ENCODE data around the gene FOXR1. TPM values are rescaled to one million over a fixed set of nuclear protein-coding genes. Genes with fewer than 3 reads are reported as not detected.

FOXR1 gene
- total and polyA plus RNA-seq, 2 donors (not counting 1 experiment from before 2014, with no cell fraction given), result not detected

DNA sequence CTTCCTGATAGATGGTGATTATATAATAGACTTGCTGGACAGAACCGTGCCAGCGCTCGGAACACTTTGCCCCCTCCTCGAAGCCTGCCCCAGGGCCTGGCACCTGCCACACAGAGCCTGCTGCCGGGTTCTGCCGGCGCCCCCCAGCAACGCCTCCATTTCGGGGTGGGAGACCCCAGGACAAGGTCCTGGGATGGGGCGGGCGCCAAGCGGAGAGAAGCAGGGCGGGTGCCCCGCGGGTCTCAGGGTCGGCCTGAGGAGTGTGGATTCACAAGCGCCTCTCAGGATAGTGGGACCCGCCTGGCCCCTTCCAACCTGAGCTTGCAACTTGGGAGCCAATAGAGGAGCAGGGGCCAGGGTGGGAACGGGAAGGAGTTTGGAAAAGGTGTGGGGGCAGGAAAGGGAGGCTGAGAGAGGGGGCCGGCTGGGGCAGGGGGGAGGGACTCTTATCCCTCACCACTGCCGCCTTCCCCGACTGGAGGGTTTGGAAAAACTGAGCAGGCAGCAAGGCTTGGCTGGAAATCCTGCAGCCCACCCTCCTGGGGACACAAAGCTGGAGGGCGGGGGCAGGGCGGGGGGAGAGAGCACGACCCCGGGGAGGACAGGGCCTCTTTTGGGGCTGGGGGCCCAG lies 42.6 kb upstream of the FOXR1 start:
- peak overlapping the region; percentile 98 for H3K27ac Mint-ChIP-seq
- H3K4me1 ChIP-seq (ENCODE audit: control insufficient read depth in 2 of 2, insufficient read depth in 2 of 2, low read length in 2 of 2), result peaks cover 33 to 51% of the 10 kb centered on the region in 2 donors
- no peak for DNase-seq
- intact Hi-C loops (cut with micrococcal nuclease), result loop anchor here (1.0 kb wide), 2 partner anchors 15 to 139 kb away; no protein-coding TSS in a partner anchor
- peak overlapping the region; percentile 98 for H3K4me2 ChIP-seq (replicated peaks; ENCODE audit: low read depth, low read length, poor library complexity, severe bottlenecking)
- H3K27ac ChIP-seq (ENCODE audit: low read length in 2 of 2), result peak overlapping the region; percentile 96 to 99
- no peaks in the 10 kb centered on the region for H3K27me3 Mint-ChIP-seq
- peak overlapping the region; percentile 99 for H3K4me3 Mint-ChIP-seq
- H2AFZ ChIP-seq (ENCODE audit: insufficient read depth, low read depth, low read length, poor library complexity, severe bottlenecking), result peak overlapping the region; percentile 70
- peak; percentile 2 for ATAC-seq (ENCODE audit: low read depth)
- H3K9me3 ChIP-seq (ENCODE audit: control extremely low read depth in 1 of 3, control insufficient read depth in 2 of 3, insufficient read depth in 1 of 3, low read length in 2 of 3), result no peaks in the 10 kb centered on the region
- H4K20me1 ChIP-seq (ENCODE audit: control insufficient read depth, insufficient read depth, low read length, poor library complexity, severe bottlenecking), result peaks cover 10% of the 10 kb centered on the region
- ChIA-PET POLR2A (interaction anchor here (0.6 to 3.3 kb wide), 5 partner anchors 16 to 138 kb away, joined by 4 to 38 read pairs (median 17); partner anchors contain the start of genes CXCR5 and DDX6), CTCF (interaction anchor here (0.9 to 12.7 kb wide), 6 partner anchors 19 to 239 kb away, joined by 3 to 288 read pairs (median 15); partner anchors contain the start of gene DDX6)
- peaks cover 60% of the 10 kb centered on the region for H3K4me1 Mint-ChIP-seq
- peaks cover 28% of the 10 kb centered on the region for H3K79me2 ChIP-seq (ENCODE audit: control insufficient read depth, insufficient read depth, low read length)
- H3K4me3 ChIP-seq (ENCODE audit: control extremely low read depth in 1 of 5, extremely low read depth in 1 of 5, insufficient read depth in 1 of 5, low read depth in 2 of 5, low read length in 4 of 5), result peak overlapping the region; percentile 32 to 86 (median 66)
- H3K27me3 ChIP-seq (replicated peaks in 1 of 4; ENCODE audit: control extremely low read depth in 1 of 4, control insufficient read depth in 3 of 4, insufficient read depth in 4 of 4, low read length in 3 of 4), result no peaks in the 10 kb centered on the region
- TF ChIP-seq, protein P1, sequence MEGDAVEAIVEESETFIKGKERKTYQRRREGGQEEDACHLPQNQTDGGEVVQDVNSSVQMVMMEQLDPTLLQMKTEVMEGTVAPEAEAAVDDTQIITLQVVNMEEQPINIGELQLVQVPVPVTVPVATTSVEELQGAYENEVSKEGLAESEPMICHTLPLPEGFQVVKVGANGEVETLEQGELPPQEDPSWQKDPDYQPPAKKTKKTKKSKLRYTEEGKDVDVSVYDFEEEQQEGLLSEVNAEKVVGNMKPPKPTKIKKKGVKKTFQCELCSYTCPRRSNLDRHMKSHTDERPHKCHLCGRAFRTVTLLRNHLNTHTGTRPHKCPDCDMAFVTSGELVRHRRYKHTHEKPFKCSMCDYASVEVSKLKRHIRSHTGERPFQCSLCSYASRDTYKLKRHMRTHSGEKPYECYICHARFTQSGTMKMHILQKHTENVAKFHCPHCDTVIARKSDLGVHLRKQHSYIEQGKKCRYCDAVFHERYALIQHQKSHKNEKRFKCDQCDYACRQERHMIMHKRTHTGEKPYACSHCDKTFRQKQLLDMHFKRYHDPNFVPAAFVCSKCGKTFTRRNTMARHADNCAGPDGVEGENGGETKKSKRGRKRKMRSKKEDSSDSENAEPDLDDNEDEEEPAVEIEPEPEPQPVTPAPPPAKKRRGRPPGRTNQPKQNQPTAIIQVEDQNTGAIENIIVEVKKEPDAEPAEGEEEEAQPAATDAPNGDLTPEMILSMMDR (IDR thresholded peaks at IDR 0.05), result no peak
- no peak for TF ChIP-seq EZH2 (IDR thresholded peaks at IDR 0.05; ENCODE audit: borderline replicate concordance, insufficient read depth, low read depth, low read length, poor library complexity, severe bottlenecking)
- H3K9ac ChIP-seq (ENCODE audit: low read length), result peak overlapping the region; percentile 78
- H3K36me3 ChIP-seq (replicated peaks in 1 of 2; ENCODE audit: control extremely low read depth in 1 of 2, control insufficient read depth in 1 of 2, extremely low read depth in 1 of 2, insufficient read depth in 2 of 2, low read length in 1 of 2), result no peaks in the 10 kb centered on the region
- WGBS (ENCODE audit: insufficient coverage), result under 1% methylated on average over 26 of the region's 26 CpGs
- no peaks in the 10 kb centered on the region for H3K9me3 Mint-ChIP-seq (ENCODE audit: insufficient read depth)

All from B cell (primary cell).